A549 (cell line): ENCODE data around the gene INPP5K. TPM values are rescaled to one million over a fixed set of nuclear protein-coding genes. Genes with fewer than 3 reads are reported as not detected.
"Not testable (repeated sequence)": the region's sequence is repeated elsewhere in the genome, so short reads cannot be mapped to it uniquely, and the experiment has no call there.

Experiments
- ATAC-seq, 2 experiments: fragments of 200-7000 bp in 1 of 2; fragments of >200 bp in 1 of 2; cut with Nextera tagmentation in 1 of 2; cut with Tn5 transposase in 1 of 2; 3 replicates each; pipeline versions ENCODE4 v1.8.0 to v1.9.1; 2018 to 2020; ENCODE audit warnings: mild to moderate bottlenecking in 1 of 2, moderate library complexity in 1 of 2
- CTCF ChIA-PET: fragments of 300-600 bp; sonication (Branson Sonifier 250); formaldehyde crosslinking; extraction: SDS; loops from one replicate; lab custom pipeline; 2021; ENCODE audit warnings: antibody characterized with exemption, inconsistent platforms; lab: Yijun Ruan, JAX
- POLR2A ChIA-PET: fragments of 350-600 bp; formaldehyde crosslinking; extraction: SDS; loops from one replicate; lab custom pipeline; 2021; ENCODE audit warnings: antibody characterized with exemption, inconsistent platforms; lab: Yijun Ruan, JAX
- DNase-seq, 2 experiments: peaks; one replicate each; pipeline versions ENCODE4 v3.0.0 to v3.0.0-alpha.2; 2011 to 2016; ENCODE audit warnings: low read depth in 1 of 2, low spot score in 1 of 2
- FAIRE-seq: peaks from 2 replicates; lab custom pipeline; 2011; peaks lifted over from hg19 to GRCh38; lab: Jason Lieb, UNC
- H3K27ac ChIP-seq, 2 experiments: fragments of >200 bp; sonication (Bioruptor Twin); formaldehyde crosslinking; 3 replicates each; pipeline ENCODE4 v1.5.1; 2016 to 2017
- H3K4me1 ChIP-seq: fragments of >200 bp; sonication (Bioruptor Twin); formaldehyde crosslinking; 3 replicates; pipeline ENCODE4 v1.6.1; 2016
- H3K4me2 ChIP-seq: fragments of >200 bp; sonication (Bioruptor Twin); formaldehyde crosslinking; 3 replicates; pipeline ENCODE4 v1.6.1; 2016
- H3K4me3 ChIP-seq: fragments of >200 bp; sonication (Bioruptor Twin); formaldehyde crosslinking; 3 replicates; pipeline ENCODE4 v1.5.1; 2016
- H3K9me3 ChIP-seq: fragments of >200 bp; sonication (Bioruptor Twin); formaldehyde crosslinking; 3 replicates; pipeline ENCODE4 v1.6.1; 2016
- CBX8 ChIP-seq: fragments of 200-600 bp; sonication (generic); IDR thresholded peaks from 2 replicates; pipeline ENCODE4 v1.6.1; 2016
- ELK1 ChIP-seq: fragments of 150-350 bp; IDR thresholded peaks from 2 replicates; pipeline ENCODE4 v1.6.1; 2014; ENCODE audit warnings: low read depth, mild to moderate bottlenecking, low read length
- FOSB ChIP-seq: fragments of 250-450 bp; sonication (Bioruptor Pico); IDR thresholded peaks from 2 replicates; pipeline ENCODE4 v1.5.0; 2020; ENCODE audit warnings: mild to moderate bottlenecking, moderate library complexity
- FOXS1 ChIP-seq: fragments of 250-450 bp; sonication (Bioruptor Pico); IDR thresholded peaks from 2 replicates; pipeline ENCODE4 v1.5.0; 2020; ENCODE audit warnings: mild to moderate bottlenecking, moderate library complexity
- JUN ChIP-seq, 2 experiments: fragments of >200 bp; sonication (Bioruptor Twin); formaldehyde crosslinking; IDR thresholded peaks; 2 replicates in 1 of 2; 3 replicates in 1 of 2; pipeline ENCODE4 v1.6.1; 2016 to 2017
- KDM5A ChIP-seq: fragments of 200-600 bp; sonication (generic); IDR thresholded peaks from 2 replicates; pipeline ENCODE4 v1.6.1; 2016; ENCODE audit warnings: antibody characterized with exemption, mild to moderate bottlenecking
- MAZ ChIP-seq: fragments of 150-350 bp; IDR thresholded peaks from 2 replicates; pipeline ENCODE4 v1.6.1; 2014; ENCODE audit warnings: antibody characterized with exemption, low read depth, low read length, borderline replicate concordance
- NFE2L2 ChIP-seq: fragments of 150-350 bp; conservative IDR thresholded peaks from 2 replicates; pipeline ENCODE4 v1.6.1; 2014; ENCODE audit warnings: low read length
- NPAS2 ChIP-seq: fragments of 250-450 bp; sonication (Bioruptor Pico); IDR thresholded peaks from 2 replicates; pipeline ENCODE4 v1.8.0; 2022; ENCODE audit warnings: mild to moderate bottlenecking, moderate library complexity, borderline replicate concordance
- PHF8 ChIP-seq: fragments of 200-600 bp; sonication (generic); IDR thresholded peaks from 2 replicates; pipeline ENCODE4 v1.6.1; 2016; ENCODE audit warnings: low read depth, mild to moderate bottlenecking, antibody characterized with exemption, moderate library complexity, borderline replicate concordance
- POLR2AphosphoS2 ChIP-seq: conservative IDR thresholded peaks from 2 replicates; pipeline ENCODE4 v1.6.1; 2012; ENCODE audit warnings: low read length, improper control_type of control experiment, inconsistent platforms
- RAD21 ChIP-seq, 2 experiments: fragments of >200 bp in 1 of 2; sonication (Bioruptor Twin) in 1 of 2; formaldehyde crosslinking in 1 of 2; IDR thresholded peaks in 1 of 2; conservative IDR thresholded peaks in 1 of 2; 2 replicates in 1 of 2; 3 replicates in 1 of 2; pipeline ENCODE4 v1.6.1; 2012 to 2018; ENCODE audit warnings: inconsistent platforms in 1 of 2
- RCOR1 ChIP-seq: fragments of 150-350 bp; IDR thresholded peaks from 2 replicates; pipeline ENCODE4 v1.6.1; 2014; ENCODE audit warnings: antibody characterized with exemption, low read length, low read depth
- RNF2 ChIP-seq: fragments of 200-600 bp; sonication (generic); IDR thresholded peaks from 2 replicates; pipeline ENCODE4 v1.6.1; 2016; ENCODE audit warnings: low read depth, mild to moderate bottlenecking, antibody characterized with exemption, moderate library complexity, borderline replicate concordance
- SREBF2 ChIP-seq: fragments of 450-650 bp; IDR thresholded peaks from 2 replicates; pipeline ENCODE4 v1.6.1; 2014; ENCODE audit warnings: mild to moderate bottlenecking, moderate library complexity
- TFCP2L1 ChIP-seq: fragments of 250-450 bp; sonication (Bioruptor Pico); IDR thresholded peaks from 2 replicates; pipeline ENCODE4 v1.5.0; 2021; ENCODE audit warnings: mild to moderate bottlenecking
- ZSCAN20 ChIP-seq: fragments of 250-450 bp; sonication (Bioruptor Pico); IDR thresholded peaks from 2 replicates; pipeline ENCODE4 v1.8.0; 2022; ENCODE audit warnings: mild to moderate bottlenecking, moderate library complexity
- WGBS: methylation state at CpG from one replicate; pipeline ENCODE4 v1.1.6; 2017; ENCODE audit errors: missing lambda C conversion rate; 5-methylcytosine and 5-hydroxymethylcytosine counted together
- polyA plus RNA-seq, 4 experiments: library from polyadenylated mRNA; depleted of rRNA in 3 of 4; stranded (reverse); fragments of >200 nt; fragmentation: RNase III in 1 of 4; extraction: RNeasy Plus Mini Kit Qiagen cat#74134 plus additional on column Dnase treatment in 1 of 4; gene quantifications; 2 replicates in 3 of 4; 3 replicates in 1 of 4; pipeline ENCODE4 v1.2.3, GENCODE V29; 2011 to 2017
- TF ChIP-seq, protein P1 (sequence below): fragments of >200 bp; sonication (Bioruptor Twin); formaldehyde crosslinking; IDR thresholded peaks from 3 replicates; pipeline ENCODE4 v1.6.1; 2016
- TF ChIP-seq, protein P2 (sequence below): fragments of >200 bp; sonication (Bioruptor Twin); formaldehyde crosslinking; IDR thresholded peaks from 2 replicates; pipeline ENCODE4 v1.6.1; 2016
- TF ChIP-seq, protein P3 (sequence below): fragments of 250-450 bp; sonication (Bioruptor Pico); IDR thresholded peaks from 2 replicates; pipeline ENCODE4 v1.5.0; 2020; ENCODE audit warnings: low read depth, mild to moderate bottlenecking, moderate library complexity

The INPP5K gene
- polyA plus RNA-seq, 2 of the 4 experiments (the other 2 are of a cell fraction), result 24.3 to 30.8 TPM

DNA sequence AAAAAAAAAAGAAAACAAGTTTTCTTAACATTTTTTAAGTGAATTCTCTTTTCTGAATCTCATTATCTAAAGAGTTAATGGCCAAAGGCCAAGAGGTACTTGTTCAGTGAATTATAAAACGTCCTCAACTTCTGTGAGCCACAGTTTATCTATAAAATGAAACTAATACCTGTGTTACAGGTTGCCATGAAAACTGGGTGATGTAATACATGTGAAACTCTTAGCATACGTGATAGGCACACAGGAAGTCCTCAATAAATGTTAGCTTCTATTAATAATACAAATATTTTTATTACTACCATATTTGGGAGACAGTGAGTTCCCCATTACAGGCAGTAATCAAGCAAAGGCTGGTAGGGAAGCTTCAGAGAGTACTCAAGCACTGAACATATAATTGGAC lies 13.5 kb upstream of the INPP5K start (continued):
- no peak for TF ChIP-seq PHF8
- TF ChIP-seq FOSB, result no peak

GRCh38 chr17:1526876-1527275 lies 10.5 kb upstream of the INPP5K start:
- ATAC-seq, DNase-seq, H3K4me2 ChIP-seq, FAIRE-seq, H3K4me1 ChIP-seq, H3K4me3 ChIP-seq, H3K9me3 ChIP-seq, H3K27ac ChIP-seq: not testable (repeated sequence)
- 88% methylated on average over 4 of the region's 4 CpGs for WGBS
- CTCF ChIA-PET, result interaction anchor here (0.8 to 2.3 kb wide), 6 partner anchors 8 to 39 kb away, joined by 3 to 7 read pairs (median 4); no protein-coding TSS in a partner anchor
- POLR2A ChIA-PET, result interaction anchor here (1.6 kb wide), 1 partner anchor 11 kb away, joined by 6 read pairs; the partner anchor contains the start of gene INPP5K

DNA sequence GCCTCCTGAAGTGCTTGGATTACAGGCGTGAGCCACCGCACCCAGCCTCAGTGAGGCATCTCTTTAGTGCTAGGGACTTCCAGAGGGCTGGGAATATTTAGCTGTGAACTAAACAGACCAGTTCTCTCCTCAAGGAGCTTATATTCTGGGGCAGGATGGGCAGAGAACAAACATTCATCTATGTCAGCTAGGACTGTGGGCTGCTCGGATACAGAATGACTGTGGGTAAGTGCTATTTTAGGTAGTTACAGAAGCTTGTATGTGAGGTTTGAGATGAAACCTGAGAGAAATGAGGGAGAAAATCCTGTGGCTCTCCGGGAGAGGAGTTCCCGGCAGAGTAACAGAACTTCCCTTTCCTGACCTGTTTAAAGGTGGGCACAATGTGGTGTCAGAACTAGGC lies 6.2 kb upstream of the INPP5K start:
- 94% methylated on average over 5 of the region's 5 CpGs for WGBS
- H3K27ac ChIP-seq, result no peak overlapping the region
- TF ChIP-seq RNF2 (no peak), NPAS2 (CRISPR knock-in tag) (no peak), TFCP2L1 (CRISPR knock-in tag) (no peak), SREBF2 (no peak), ZSCAN20 (no peak), ELK1 (no peak), FOSB (no peak), RAD21 (conservative IDR thresholded peaks at IDR 0.05 in 1 of 2, IDR thresholded peaks at IDR 0.05 in 1 of 2) (no peak), CBX8 (no peak), RCOR1 (no peak), FOXS1 (no peak), JUN (IDR thresholded peaks at IDR 0.05) (no peak), NFE2L2 (no peak), PHF8 (no peak), KDM5A (no peak), POLR2AphosphoS2 (no peak), MAZ (no peak)
- TF ChIP-seq, protein P1, sequence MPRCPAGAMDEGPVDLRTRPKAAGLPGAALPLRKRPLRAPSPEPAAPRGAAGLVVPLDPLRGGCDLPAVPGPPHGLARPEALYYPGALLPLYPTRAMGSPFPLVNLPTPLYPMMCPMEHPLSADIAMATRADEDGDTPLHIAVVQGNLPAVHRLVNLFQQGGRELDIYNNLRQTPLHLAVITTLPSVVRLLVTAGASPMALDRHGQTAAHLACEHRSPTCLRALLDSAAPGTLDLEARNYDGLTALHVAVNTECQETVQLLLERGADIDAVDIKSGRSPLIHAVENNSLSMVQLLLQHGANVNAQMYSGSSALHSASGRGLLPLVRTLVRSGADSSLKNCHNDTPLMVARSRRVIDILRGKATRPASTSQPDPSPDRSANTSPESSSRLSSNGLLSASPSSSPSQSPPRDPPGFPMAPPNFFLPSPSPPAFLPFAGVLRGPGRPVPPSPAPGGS, result no peak
- TF ChIP-seq, protein P2, sequence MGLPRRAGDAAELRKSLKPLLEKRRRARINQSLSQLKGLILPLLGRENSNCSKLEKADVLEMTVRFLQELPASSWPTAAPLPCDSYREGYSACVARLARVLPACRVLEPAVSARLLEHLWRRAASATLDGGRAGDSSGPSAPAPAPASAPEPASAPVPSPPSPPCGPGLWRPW, result no peak
- TF ChIP-seq, protein P3, sequence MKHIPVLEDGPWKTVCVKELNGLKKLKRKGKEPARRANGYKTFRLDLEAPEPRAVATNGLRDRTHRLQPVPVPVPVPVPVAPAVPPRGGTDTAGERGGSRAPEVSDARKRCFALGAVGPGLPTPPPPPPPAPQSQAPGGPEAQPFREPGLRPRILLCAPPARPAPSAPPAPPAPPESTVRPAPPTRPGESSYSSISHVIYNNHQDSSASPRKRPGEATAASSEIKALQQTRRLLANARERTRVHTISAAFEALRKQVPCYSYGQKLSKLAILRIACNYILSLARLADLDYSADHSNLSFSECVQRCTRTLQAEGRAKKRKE (CRISPR knock-in tag), result no peak
- TF ChIP-seq, all 56 proteins: peak for 0
- ChIA-PET POLR2A (no interaction called here), CTCF (interaction anchor here (0.6 to 1.8 kb wide), 3 partner anchors 10 to 285 kb away, joined by 3 to 7 read pairs (median 5); no protein-coding TSS in a partner anchor)
- Histone ChIP-seq H3K4me1 (peaks cover 6% of the 10 kb centered on the region; the same call in 1 of the 3 replicates), H3K4me3 (no peak overlapping the region), H3K9me3 (no peaks in the 10 kb centered on the region), H3K4me2 (no peak overlapping the region)
- no peak for ATAC-seq
- DNase-seq, result no peak
- FAIRE-seq, result no peak
